HG02763 (cell line): ENCODE data around the gene SCARB1.

ENCODE experiments used
- ATAC-seq: cut with Tn5 transposase; IDR thresholded peaks from one replicate; pipeline ENCODE4 v1.9.1; 2021; ENCODE audit warnings: mild to moderate bottlenecking, moderate library complexity; ENCODE audit not compliant: unreplicated experiment

Gene SCARB1

GRCh38 chr12:124779161-124780141 lies 84.2 kb downstream of the SCARB1 start:
- peak; percentile 46 for ATAC-seq

- no peak for ATAC-seq
Observed at GRCh38 chr12:124778411-124778810, 85.3 kb downstream of the SCARB1 start.

GRCh38 chr12:124777399-124778372 lies 86.0 kb downstream of the SCARB1 start:
- no peak for ATAC-seq

- ATAC-seq: no peak
Observed at GRCh38 chr12:124776125-124776513, 87.5 kb downstream of the SCARB1 start.

GRCh38 chr12:124774462-124775167 lies 89.0 kb downstream of the SCARB1 start:
- peak; percentile 84 for ATAC-seq

- ATAC-seq: peak; percentile 36
Observed at GRCh38 chr12:124774054-124774461, 89.6 kb downstream of the SCARB1 start.

GRCh38 chr12:124772289-124773170 lies 91.1 kb downstream of the SCARB1 start:
- no peak for ATAC-seq

- no peak for ATAC-seq
Observed at GRCh38 chr12:124771462-124772288, 92.0 kb downstream of the SCARB1 start.

- ATAC-seq: no peak
Observed at GRCh38 chr12:124770728-124771127, 92.9 kb downstream of the SCARB1 start.

GRCh38 chr12:124769881-124770512 lies 93.7 kb downstream of the SCARB1 start:
- no peak for ATAC-seq

GRCh38 chr12:124769163-124769530 lies 94.5 kb downstream of the SCARB1 start:
- no peak for ATAC-seq

- no peak for ATAC-seq
Observed at GRCh38 chr12:124768452-124769162, 95.1 kb downstream of the SCARB1 start.

- peak; percentile 48 for ATAC-seq
Observed at GRCh38 chr12:124767066-124767821, 96.4 kb downstream of the SCARB1 start.

GRCh38 chr12:124766727-124767065 lies 97.0 kb downstream of the SCARB1 start:
- no peak for ATAC-seq

GRCh38 chr12:124765581-124766489 lies 97.8 kb downstream of the SCARB1 start:
- ATAC-seq: no peak
